GM20431 (cell line): ENCODE measurements around the gene CARD14.
"Not testable (repeated sequence)": the region's sequence is repeated elsewhere in the genome, so short reads cannot be mapped to it uniquely, and the experiment has no call there.

Experiments
- in situ Hi-C: fragments of 300-500 bp; cut with MseI, MboI; formaldehyde crosslinking; loops from one replicate; pipeline ENCODE4 v1.15.0; 2020; ENCODE audit warnings: low sequenced_read_pairs; ENCODE audit not compliant: unreplicated experiment

Gene CARD14

DNA sequence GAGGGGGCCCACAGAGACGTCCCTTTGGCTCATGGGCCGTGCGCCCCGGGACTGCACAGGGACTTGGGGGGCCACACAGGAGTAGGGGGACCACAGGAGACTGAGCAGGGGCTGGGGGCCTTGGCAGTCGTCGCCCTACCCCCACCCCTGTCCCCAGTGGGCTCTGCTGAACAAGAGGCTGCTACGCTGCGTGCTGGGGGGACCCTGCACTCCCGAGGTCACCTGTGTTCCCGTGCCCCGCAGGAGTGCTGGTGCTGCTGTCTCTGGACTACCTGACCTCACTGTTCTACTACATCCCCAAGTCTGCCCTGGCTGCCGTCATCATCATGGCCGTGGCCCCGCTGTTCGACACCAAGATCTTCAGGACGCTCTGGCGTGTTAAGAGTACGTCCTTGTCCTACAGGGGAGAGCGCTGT, 76.4 kb downstream of the CARD14 start:
- in situ Hi-C loops = no loop called here

DNA sequence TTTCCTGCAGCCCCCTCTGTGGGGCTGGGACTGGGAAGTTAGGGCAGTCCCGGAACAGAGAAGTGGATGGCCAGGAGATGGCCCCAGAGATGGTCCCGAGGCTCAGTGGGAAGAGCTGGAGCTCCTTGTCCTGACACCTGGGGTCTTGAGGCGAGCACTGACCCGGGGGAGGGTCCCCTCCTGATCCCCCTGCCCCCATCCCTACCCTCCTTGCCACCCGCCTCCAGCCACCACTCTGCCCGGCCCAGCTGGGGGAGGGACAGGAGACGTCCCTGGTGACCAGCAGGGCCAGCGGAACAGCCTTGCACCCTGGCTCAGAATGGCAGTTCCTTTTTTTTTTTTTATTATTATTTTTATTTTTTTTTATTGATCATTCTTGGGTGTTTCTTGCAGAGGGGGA, 76.9 kb downstream of the CARD14 start:
- in situ Hi-C loops = no loop called here

DNA sequence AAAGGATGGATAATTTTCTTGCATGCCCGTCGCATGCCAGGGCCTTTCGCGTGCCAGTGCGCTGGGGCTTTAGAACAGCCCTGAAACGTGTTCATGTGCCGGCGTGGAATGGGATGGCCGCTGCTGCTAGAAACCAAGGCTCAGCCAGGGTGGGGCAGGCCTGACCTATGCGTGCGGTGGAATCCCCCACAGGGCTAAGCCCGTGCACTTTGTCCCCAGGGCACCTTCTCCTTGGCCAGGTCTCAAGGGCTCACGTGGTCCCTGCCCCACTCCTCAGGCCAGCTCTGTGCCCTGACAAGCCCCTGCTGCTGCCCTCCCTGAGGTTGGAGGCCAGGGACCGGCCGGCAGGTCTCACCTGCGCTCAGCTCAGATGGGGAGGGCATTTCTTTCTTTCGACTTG, 77.7 kb downstream of the CARD14 start:
- in situ Hi-C loops = no loop called here

DNA sequence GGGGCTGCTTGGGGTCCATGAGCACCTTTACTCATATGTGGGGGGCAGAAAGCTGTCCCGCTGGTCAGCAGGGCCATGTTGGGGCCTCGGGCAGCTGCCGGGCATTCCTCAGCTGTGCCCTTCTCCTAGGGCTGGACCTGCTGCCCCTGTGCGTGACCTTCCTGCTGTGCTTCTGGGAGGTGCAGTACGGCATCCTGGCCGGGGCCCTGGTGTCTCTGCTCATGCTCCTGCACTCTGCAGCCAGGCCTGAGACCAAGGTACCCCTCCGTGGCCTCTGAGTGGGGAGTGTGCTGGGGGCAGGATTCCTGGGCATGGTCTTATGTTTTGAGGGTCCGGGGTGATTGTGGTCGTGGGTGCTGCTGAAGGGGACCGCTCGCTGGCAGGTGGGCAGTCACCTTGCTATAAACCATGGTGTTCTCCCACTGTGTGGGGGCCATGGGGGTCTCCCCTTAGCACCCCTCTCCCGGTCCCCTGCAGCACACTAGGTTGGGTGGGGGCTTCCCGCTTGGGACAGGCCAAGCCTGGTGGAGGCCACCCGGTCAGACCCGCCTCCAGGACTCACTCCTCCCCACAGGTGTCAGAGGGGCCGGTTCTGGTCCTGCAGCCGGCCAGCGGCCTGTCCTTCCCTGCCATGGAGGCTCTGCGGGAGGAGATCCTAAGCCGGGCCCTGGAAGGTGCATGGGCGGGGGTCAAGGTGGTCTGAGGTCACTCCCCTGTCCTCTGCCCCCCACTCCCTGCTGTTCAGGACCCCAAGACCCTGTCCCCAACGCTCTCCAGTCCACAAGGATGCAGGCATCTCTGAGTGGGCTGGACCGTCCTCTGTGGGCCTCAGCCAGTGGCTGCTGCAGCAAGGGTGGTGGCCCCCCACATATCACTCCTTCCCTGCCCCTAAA, 78.4 kb downstream of the CARD14 start:
- in situ Hi-C loops = no loop called here

DNA sequence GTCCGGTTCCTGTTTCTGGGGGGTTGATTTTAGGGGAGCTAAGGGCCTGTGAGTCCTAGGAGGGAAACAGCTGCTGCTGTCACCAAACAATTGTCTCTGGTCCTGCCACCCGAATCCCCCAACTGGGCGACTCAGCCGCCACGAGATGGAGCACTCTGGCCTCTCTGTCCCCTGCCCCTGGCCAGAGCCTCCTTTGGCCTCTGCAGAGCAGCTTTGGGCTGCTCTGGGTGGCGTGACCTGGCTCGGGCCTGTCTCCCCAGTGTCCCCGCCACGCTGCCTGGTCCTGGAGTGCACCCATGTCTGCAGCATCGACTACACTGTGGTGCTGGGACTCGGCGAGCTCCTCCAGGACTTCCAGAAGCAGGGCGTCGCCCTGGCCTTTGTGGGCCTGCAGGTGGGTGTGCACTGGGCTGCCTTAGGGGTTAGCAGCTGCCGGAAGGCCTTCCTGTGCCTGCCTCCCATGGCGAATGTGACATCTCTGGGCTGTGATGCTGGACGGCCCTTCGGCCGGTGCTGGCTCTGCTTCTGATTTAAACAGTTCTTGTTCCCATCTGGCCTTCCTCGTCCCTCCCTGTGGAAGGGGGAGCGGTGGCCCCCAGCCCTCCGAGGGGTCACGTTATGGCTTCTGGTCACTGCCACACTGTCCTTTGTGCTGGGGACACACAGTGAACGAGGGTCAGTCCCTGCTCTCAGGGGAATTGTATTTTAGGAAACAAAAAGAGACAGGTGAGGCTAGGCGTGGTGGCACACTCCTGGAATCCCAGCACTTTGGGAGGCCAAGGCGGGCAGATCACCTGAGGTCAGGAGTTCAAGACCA, 79.3 kb downstream of the CARD14 start:
- in situ Hi-C loops = no loop called here

DNA sequence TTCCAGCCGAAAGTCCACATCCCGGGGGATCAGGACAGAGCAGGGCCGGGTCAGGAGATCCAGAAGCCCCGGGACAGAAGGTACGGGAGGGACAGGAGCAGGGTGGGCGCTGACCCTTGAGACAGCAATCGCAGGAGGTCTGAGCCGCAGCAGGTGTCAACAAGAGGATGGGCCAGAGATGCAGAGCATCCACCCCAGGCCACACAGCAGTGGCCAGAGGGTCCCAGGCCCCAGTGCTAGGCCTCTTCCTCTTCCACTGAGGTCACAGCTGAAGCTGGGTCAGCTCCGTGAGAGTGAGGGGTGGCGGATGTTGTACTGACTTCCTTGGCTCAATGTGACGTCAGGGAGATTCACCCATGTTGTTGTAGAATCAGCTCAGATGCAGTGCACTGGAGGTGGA, 82.1 kb downstream of the CARD14 start:
- in situ Hi-C loops = no loop called here

DNA sequence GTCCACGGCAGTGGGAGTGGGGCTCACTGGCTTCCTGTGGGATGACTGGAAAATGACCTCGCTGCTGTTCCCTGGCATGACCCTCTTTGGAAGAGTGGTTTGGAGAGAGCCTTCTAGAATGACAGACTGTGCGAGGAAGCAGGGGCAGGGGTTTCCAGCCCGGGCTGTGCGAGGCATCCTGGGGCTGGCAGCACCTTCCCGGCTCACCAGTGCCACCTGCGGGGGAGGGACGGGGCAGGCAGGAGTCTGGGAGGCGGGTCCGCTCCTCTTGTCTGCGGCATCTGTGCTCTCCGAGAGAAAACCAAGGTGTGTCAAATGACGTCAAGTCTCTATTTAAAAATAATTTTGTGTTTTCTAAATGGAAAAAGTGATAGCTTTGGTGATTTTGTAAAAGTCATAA, 83.0 kb downstream of the CARD14 start:
- in situ Hi-C loops = no loop called here

DNA sequence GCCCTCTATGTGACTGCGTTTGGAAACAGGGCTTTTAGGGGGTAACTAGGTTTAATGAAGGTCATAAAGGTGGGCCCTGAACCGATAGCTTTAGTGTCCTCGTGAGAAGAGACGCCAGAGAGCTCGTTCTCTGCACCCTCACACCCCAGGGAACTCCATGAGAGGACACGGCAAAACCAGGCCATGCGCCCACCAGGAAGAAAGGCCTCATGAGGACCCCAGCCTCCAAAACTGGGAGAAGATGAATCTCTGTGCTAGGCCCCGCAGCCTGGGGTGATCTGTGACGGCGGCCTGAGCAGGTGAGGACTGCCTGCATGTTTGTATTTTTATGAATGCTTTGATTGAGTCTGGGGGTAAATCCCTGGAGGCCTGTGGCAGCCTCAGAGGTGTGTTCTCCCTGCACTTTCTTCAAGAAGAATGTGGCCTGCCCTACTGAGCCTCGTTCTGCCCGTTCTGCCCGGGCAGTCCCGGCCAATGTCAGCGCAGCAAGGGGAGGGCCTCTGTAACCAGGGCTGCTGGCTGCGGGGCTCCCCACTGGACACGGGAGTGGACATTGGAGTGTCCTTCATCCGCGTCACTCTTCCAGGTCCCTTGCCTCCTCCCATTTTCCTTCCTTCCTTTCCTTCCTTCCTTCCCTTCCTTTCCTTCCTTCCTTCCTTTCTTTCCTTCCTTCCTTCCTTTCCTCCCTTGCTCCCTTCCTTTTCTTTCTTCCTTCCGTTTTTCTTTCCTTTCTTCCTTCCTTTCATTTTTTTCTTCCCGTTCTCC, 84.0 kb downstream of the CARD14 start:
- in situ Hi-C loops = no loop called here

DNA sequence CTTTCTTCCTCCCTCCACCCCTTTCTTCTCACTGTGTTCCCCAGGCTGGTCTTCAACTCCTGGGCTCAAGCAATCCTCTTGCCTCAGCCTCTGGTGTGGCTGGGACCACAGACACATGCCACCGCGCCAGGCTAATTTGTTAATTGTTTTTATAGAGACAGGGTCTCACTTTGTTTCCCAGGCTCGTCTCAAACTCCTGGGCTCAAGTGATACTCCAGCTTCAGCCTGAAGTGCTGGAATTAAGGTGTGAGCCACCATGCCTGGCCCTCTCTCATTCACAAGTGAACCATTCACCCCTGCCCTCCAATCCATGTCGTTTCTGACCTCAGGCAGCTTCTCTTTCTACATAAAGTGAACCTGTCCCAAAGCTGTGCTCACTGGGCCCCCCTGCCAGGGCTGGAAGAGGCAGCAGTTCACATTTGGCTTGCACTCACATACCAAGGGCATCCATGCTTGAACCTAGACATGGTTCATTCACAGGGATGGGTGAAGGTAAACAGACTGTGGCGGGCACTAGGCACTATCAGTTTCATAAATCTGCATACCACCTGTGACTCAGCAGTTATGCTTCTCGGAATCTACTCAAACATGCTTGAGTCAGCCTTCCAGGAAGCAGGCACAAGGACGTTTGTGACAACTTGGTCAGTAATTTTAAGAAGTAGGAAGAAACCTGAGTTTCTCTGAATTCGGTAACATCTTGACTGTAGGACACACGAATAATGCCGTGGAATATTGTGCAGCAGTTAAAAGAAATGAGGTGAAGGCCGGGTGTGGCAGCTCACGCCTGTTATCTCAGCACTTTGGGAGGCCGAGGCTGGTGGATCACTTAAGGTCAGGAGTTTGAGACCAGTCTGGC, 84.8 kb downstream of the CARD14 start:
- in situ Hi-C loops = no loop called here

DNA sequence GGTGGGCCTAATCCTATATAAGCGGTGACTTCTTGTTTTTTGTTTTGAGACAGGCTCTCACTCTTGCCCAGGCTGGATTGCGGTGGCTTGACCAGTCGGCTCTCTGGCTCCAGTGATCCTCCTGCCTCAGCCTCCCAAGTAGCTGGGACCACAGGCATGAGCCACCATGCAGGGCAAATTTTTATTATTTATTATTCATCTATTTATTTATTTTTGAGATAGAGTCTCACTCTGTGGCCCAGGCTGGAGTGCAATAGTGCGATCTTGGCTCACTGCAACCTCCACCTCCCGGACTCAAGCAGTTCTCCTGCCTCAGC, 86.2 kb downstream of the CARD14 start:
- in situ Hi-C loops = no loop called here

DNA sequence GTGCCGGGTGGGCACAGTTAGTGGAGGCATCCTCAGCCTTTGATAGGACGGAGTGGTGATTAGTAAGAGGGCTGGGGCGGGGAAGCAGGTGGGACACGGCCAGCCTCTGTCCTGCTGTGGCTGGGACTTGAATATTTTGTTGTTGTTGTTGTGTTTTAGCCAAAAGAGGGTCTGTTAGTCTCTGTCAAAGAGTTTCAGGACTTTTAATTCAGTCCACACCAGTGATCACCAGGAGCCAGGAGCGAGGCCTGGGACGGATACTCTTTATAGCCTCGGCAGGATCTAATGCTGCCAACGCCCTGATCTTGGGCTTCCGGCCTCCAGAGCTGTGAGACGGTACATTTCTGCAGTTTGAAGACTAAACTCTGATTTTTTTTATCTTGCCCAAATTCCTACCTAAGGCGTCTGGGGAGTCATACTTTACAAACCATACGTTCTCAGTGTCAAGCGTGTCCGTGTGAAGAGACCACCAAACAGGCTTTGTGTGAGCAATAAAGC, 87.9 kb downstream of the CARD14 start:
- in situ Hi-C loops = no loop called here

DNA sequence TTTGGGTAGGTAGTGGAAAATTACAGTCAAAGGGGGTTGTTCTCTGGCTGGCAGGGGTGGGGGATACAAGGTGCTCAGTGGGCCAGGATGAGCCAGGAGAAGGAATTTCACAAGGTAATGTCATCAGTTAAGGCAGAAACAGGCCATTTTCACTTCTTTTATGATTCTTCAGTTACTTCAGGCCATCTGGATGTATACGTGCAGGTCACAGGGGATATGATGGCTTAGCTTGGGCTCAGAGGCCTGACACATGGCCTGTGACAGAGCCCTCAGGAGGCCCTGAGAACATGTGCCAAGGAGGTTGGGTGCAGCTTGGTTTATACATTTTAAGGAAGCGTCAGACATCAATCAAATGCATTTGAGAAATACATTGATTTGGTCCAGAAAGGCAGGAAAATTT, 88.5 kb downstream of the CARD14 start:
- in situ Hi-C loops = not testable (repeated sequence)
